SK-N-SH (cell line): Measurements from ENCODE around the gene SHC3. TPM values are rescaled to one million over a fixed set of nuclear protein-coding genes. Genes with fewer than 3 reads are reported as not detected.

Experiments
- CTCF ChIA-PET: fragments of 300-600, 350-600 bp; formaldehyde crosslinking; extraction: SDS; loops from one replicate; lab custom pipeline; 2021; lab: Yijun Ruan, JAX
- POLR2A ChIA-PET: fragments of 350-600 bp; sonication (Branson Sonifier 250); formaldehyde crosslinking; extraction: SDS; loops from one replicate; lab custom pipeline; 2020; ENCODE audit warnings: antibody characterized with exemption, inconsistent platforms; lab: Yijun Ruan, JAX
- DNase-seq: peaks from one replicate; pipeline ENCODE4 v3.0.0; 2012
- H2AFZ ChIP-seq: fragments of 200-600 bp; sonication (generic); 2 replicates; pipeline ENCODE4 v1.8.1; 2016; ENCODE audit warnings: antibody characterized with exemption, mild to moderate bottlenecking, low read depth
- H3F3A ChIP-seq: fragments of 200-600 bp; sonication (generic); replicated peaks from 2 replicates; pipeline ENCODE3; 2016; ENCODE audit warnings: antibody characterized with exemption, mild to moderate bottlenecking; ENCODE audit not compliant: insufficient read depth
- H3K27ac ChIP-seq, 2 experiments: fragments of 200-500 bp in 1 of 2; fragments of 200-600 bp in 1 of 2; sonication (Bioruptor generic) in 1 of 2; sonication (generic), shearing (Covaris generic) in 1 of 2; 2 replicates each; pipeline versions ENCODE4 v1.5.1 to v1.6.1; 2014 to 2016; ENCODE audit warnings: low read depth in 2 of 2, inconsistent platforms in 1 of 2, low read length in 1 of 2, mild to moderate bottlenecking in 1 of 2, mixed read lengths in 1 of 2
- H3K27me3 ChIP-seq: fragments of 200-600 bp; sonication (generic), shearing (Covaris generic); 2 replicates; pipeline ENCODE4 v1.6.1; 2016; ENCODE audit warnings: mixed run types; ENCODE audit not compliant: insufficient read depth
- H3K36me3 ChIP-seq, 2 experiments: fragments of 200-500 bp in 1 of 2; fragments of 200-600 bp in 1 of 2; sonication (Bioruptor generic) in 1 of 2; sonication (generic) in 1 of 2; replicated peaks in 1 of 2; 2 replicates each; pipeline versions ENCODE3 to v1.5.1; 2014 to 2016; ENCODE audit warnings: low read length in 1 of 2, mild to moderate bottlenecking in 1 of 2; ENCODE audit not compliant: insufficient read depth in 2 of 2, control insufficient read depth in 1 of 2
- H3K4me1 ChIP-seq, 2 experiments: fragments of 200-500 bp in 1 of 2; fragments of 200-600 bp in 1 of 2; sonication (Bioruptor generic) in 1 of 2; sonication (generic), shearing (Covaris generic) in 1 of 2; 2 replicates each; pipeline versions ENCODE4 v1.5.1 to v1.6.1; 2014 to 2016; ENCODE audit warnings: low read depth in 1 of 2, low read length in 1 of 2, mixed run types in 1 of 2; ENCODE audit not compliant: insufficient read depth in 2 of 2, control insufficient read depth in 1 of 2
- H3K4me2 ChIP-seq: fragments of 200-600 bp; sonication (generic), shearing (Covaris generic); 2 replicates; pipeline ENCODE4 v1.6.1; 2017; ENCODE audit warnings: mixed run types
- H3K4me3 ChIP-seq, 2 experiments: fragments of 200-500 bp in 1 of 2; fragments of 200-600 bp in 1 of 2; sonication (Bioruptor generic) in 1 of 2; sonication (generic), shearing (Covaris generic) in 1 of 2; 2 replicates each; pipeline versions ENCODE4 v1.5.1 to v1.8.1; 2014 to 2016; ENCODE audit warnings: low read depth in 2 of 2, inconsistent platforms in 1 of 2, low read length in 1 of 2, mild to moderate bottlenecking in 1 of 2, mixed read lengths in 1 of 2, moderate library complexity in 1 of 2
- H3K79me2 ChIP-seq: fragments of 200-600 bp; sonication (generic); 2 replicates; pipeline ENCODE4 v1.8.1; 2017; ENCODE audit warnings: mild to moderate bottlenecking; ENCODE audit not compliant: insufficient read depth
- H3K9ac ChIP-seq: fragments of 200-600 bp; sonication (generic); 2 replicates; pipeline ENCODE4 v1.6.1; 2017; ENCODE audit warnings: mixed run types
- H3K9me2 ChIP-seq: fragments of 200-600 bp; sonication (generic); 2 replicates; pipeline ENCODE4 v1.6.1; 2017; ENCODE audit warnings: mixed run types
- H3K9me3 ChIP-seq: fragments of 200-600 bp; sonication (generic); 2 replicates; pipeline ENCODE4 v1.6.1; 2017; ENCODE audit warnings: mixed run types, mild to moderate bottlenecking, moderate library complexity
- H4K20me1 ChIP-seq: fragments of 200-600 bp; sonication (generic); 2 replicates; pipeline ENCODE4 v1.6.1; 2017; ENCODE audit warnings: mild to moderate bottlenecking, mixed run types; ENCODE audit not compliant: insufficient read depth
- ELF1 ChIP-seq: IDR thresholded peaks from 2 replicates; pipeline ENCODE4 v1.4.0; 2012
- EP300 ChIP-seq, 2 experiments: IDR thresholded peaks; 2 replicates each; pipeline versions ENCODE4 v1.4.0 to v1.6.1; 2012; ENCODE audit warnings: borderline replicate concordance in 1 of 2, low read depth in 1 of 2, low read length in 1 of 2
- FOXJ3 ChIP-seq: sonication (generic); formaldehyde crosslinking; IDR thresholded peaks from 2 replicates; pipeline ENCODE4 v1.5.1; 2020; ENCODE audit warnings: mild to moderate bottlenecking, missing genetic modification reagents
- GABPA ChIP-seq: IDR thresholded peaks from 2 replicates; pipeline ENCODE4 v1.4.0; 2012; ENCODE audit warnings: low read depth, mild to moderate bottlenecking
- JUND ChIP-seq: IDR thresholded peaks from 2 replicates; pipeline ENCODE4 v1.4.0; 2012
- MEF2A ChIP-seq: IDR thresholded peaks from 2 replicates; pipeline ENCODE4 v1.4.0; 2012; ENCODE audit warnings: low read depth, borderline replicate concordance
- MXI1 ChIP-seq: IDR thresholded peaks from 2 replicates; pipeline ENCODE4 v1.6.1; 2012; ENCODE audit warnings: mild to moderate bottlenecking, low read depth, low read length, improper control_type of control experiment
- NFIC ChIP-seq: IDR thresholded peaks from 2 replicates; pipeline ENCODE4 v1.4.0; 2012; ENCODE audit warnings: borderline replicate concordance
- POLR2AphosphoS5 ChIP-seq: IDR thresholded peaks from 2 replicates; pipeline ENCODE4 v1.6.1; 2012; ENCODE audit warnings: low read depth, low read length
- RAD21 ChIP-seq: IDR thresholded peaks from 2 replicates; pipeline ENCODE4 v1.6.1; 2012; ENCODE audit warnings: mild to moderate bottlenecking, low read length
- RFX5 ChIP-seq: IDR thresholded peaks from 2 replicates; pipeline ENCODE4 v1.6.1; 2012; ENCODE audit warnings: mild to moderate bottlenecking, improper control_type of control experiment, low read length
- RXRA ChIP-seq: IDR thresholded peaks from 2 replicates; pipeline ENCODE4 v1.4.0; 2012; ENCODE audit warnings: low read depth, mild to moderate bottlenecking, borderline replicate concordance
- SIN3A ChIP-seq: IDR thresholded peaks from 2 replicates; pipeline ENCODE4 v1.6.1; 2012; ENCODE audit warnings: low read depth, mild to moderate bottlenecking, low read length, moderate library complexity, borderline replicate concordance
- TAF1 ChIP-seq: IDR thresholded peaks from 2 replicates; pipeline ENCODE4 v1.6.1; 2012; ENCODE audit warnings: low read depth, mild to moderate bottlenecking, low read length, moderate library complexity, borderline replicate concordance
- YY1 ChIP-seq: IDR thresholded peaks from 2 replicates; pipeline ENCODE4 v1.4.0; 2012; ENCODE audit warnings: low read depth, mild to moderate bottlenecking
- polyA plus RNA-seq, 3 experiments: library from polyadenylated mRNA; depleted of rRNA; stranded (reverse); fragments of >200 nt; gene quantifications; 2 replicates each; pipeline ENCODE4 v1.2.3, GENCODE V29; 2012
- TF ChIP-seq, protein P1 (sequence below): fragments of 200-600 bp; sonication (generic); IDR thresholded peaks from 2 replicates; pipeline ENCODE4 v1.6.1; 2017; ENCODE audit warnings: antibody characterized with exemption, mild to moderate bottlenecking, moderate library complexity
- TF ChIP-seq, protein P2 (sequence below): IDR thresholded peaks from 2 replicates; pipeline ENCODE4 v1.4.0; 2012; ENCODE audit warnings: low read depth, borderline replicate concordance
- TF ChIP-seq, protein P3 (sequence below): IDR thresholded peaks from 2 replicates; pipeline ENCODE4; 2012
- TF ChIP-seq, protein P4 (sequence below): fragments of 150-350 bp; IDR thresholded peaks from 2 replicates; pipeline ENCODE4 v1.6.1; 2016; ENCODE audit warnings: mild to moderate bottlenecking, low read depth, low read length

Gene SHC3
- polyA plus RNA-seq, 1 of the 3 experiments (the other 2 are of a cell fraction), result 3.2 TPM

DNA sequence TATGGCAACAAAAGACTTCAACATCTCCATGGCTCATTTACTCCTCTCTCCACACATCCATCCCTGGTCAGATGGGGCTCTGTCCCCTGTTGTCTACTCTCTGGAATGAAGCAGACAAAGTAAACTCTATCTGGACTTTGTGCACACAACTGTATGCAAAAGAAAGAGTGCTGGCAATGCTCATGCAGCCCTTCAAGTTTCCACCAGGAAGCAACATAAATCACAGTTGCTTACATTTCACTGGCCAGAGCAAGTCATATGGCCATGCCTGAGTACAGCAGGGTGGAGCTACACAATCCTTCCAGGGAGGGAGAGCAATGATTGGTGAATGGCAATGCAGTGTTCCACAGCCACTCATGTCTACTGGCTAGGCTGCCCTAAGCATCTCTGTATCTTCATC, 12.4 kb upstream of the SHC3 start:
- no peak overlapping the region for H3K9ac ChIP-seq
- no peak overlapping the region for H3K4me3 ChIP-seq
- no peaks in the 10 kb centered on the region for H4K20me1 ChIP-seq
- H3K79me2 ChIP-seq, result no peaks in the 10 kb centered on the region
- H3K36me3 ChIP-seq, result no peaks in the 10 kb centered on the region
- no peaks in the 10 kb centered on the region for H3F3A ChIP-seq
- H3K9me2 ChIP-seq, result no peaks in the 10 kb centered on the region
- ChIA-PET POLR2A (no interaction called here), CTCF (interaction anchor here (1.4 kb wide), 1 partner anchor 11 kb away, joined by 3 read pairs; no protein-coding TSS in a partner anchor)
- no peak for DNase-seq
- no peaks in the 10 kb centered on the region; a peak in 1 of 4 replicates for H3K4me1 ChIP-seq
- H3K27ac ChIP-seq, result no peak overlapping the region
- no peak overlapping the region for H2AFZ ChIP-seq
- H3K9me3 ChIP-seq, result no peaks in the 10 kb centered on the region
- TF ChIP-seq, protein P1, sequence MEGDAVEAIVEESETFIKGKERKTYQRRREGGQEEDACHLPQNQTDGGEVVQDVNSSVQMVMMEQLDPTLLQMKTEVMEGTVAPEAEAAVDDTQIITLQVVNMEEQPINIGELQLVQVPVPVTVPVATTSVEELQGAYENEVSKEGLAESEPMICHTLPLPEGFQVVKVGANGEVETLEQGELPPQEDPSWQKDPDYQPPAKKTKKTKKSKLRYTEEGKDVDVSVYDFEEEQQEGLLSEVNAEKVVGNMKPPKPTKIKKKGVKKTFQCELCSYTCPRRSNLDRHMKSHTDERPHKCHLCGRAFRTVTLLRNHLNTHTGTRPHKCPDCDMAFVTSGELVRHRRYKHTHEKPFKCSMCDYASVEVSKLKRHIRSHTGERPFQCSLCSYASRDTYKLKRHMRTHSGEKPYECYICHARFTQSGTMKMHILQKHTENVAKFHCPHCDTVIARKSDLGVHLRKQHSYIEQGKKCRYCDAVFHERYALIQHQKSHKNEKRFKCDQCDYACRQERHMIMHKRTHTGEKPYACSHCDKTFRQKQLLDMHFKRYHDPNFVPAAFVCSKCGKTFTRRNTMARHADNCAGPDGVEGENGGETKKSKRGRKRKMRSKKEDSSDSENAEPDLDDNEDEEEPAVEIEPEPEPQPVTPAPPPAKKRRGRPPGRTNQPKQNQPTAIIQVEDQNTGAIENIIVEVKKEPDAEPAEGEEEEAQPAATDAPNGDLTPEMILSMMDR, result no peak
- no peak for TF ChIP-seq MEF2A
- no peak for TF ChIP-seq SIN3A
- no peak for TF ChIP-seq POLR2AphosphoS5
- TF ChIP-seq TAF1, result no peak
- TF ChIP-seq, protein P2, sequence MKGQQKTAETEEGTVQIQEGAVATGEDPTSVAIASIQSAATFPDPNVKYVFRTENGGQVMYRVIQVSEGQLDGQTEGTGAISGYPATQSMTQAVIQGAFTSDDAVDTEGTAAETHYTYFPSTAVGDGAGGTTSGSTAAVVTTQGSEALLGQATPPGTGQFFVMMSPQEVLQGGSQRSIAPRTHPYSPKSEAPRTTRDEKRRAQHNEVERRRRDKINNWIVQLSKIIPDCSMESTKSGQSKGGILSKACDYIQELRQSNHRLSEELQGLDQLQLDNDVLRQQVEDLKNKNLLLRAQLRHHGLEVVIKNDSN, result no peak
- no peak for TF ChIP-seq NFIC
- no peak for TF ChIP-seq RXRA
- no peak for TF ChIP-seq GABPA
- TF ChIP-seq, protein P3, sequence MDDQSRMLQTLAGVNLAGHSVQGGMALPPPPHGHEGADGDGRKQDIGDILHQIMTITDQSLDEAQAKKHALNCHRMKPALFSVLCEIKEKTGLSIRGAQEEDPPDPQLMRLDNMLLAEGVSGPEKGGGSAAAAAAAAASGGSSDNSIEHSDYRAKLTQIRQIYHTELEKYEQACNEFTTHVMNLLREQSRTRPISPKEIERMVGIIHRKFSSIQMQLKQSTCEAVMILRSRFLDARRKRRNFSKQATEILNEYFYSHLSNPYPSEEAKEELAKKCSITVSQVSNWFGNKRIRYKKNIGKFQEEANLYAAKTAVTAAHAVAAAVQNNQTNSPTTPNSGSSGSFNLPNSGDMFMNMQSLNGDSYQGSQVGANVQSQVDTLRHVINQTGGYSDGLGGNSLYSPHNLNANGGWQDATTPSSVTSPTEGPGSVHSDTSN, result no peak
- no peak for TF ChIP-seq RFX5
- TF ChIP-seq FOXJ3 (CRISPR knock-in tag), result no peak
- TF ChIP-seq, protein P4, sequence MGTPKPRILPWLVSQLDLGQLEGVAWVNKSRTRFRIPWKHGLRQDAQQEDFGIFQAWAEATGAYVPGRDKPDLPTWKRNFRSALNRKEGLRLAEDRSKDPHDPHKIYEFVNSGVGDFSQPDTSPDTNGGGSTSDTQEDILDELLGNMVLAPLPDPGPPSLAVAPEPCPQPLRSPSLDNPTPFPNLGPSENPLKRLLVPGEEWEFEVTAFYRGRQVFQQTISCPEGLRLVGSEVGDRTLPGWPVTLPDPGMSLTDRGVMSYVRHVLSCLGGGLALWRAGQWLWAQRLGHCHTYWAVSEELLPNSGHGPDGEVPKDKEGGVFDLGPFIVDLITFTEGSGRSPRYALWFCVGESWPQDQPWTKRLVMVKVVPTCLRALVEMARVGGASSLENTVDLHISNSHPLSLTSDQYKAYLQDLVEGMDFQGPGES, result no peak
- TF ChIP-seq EP300 (IDR thresholded peaks at IDR 0.05; ENCODE audit: borderline replicate concordance in 1 of 2, low read depth in 1 of 2, low read length in 1 of 2), result no peak
- no peak for TF ChIP-seq RAD21
- TF ChIP-seq YY1, result no peak
- TF ChIP-seq JUND, result no peak
- no peak for TF ChIP-seq ELF1
- no peak for TF ChIP-seq MXI1
- no peak overlapping the region for H3K4me2 ChIP-seq
- no peaks in the 10 kb centered on the region for H3K27me3 ChIP-seq
